Fibroblast of skin of scalp (primary cell): Measurements from ENCODE around the gene WNT5B.

Experiments used
- DNase-seq: peaks from one replicate; pipeline ENCODE4 v3.0.0-alpha.2; 2013

Gene WNT5B

GRCh38 chr12:1630133-1630826 lies 1.2 kb downstream of the WNT5B start:
- DNase-seq, result peak; percentile 55

GRCh38 chr12:1630827-1631591 lies 2.0 kb downstream of the WNT5B start:
- peak; percentile 74 for DNase-seq

GRCh38 chr12:1632702-1633101 lies 3.7 kb downstream of the WNT5B start:
- no peak for DNase-seq

GRCh38 chr12:1633459-1633858 lies 4.4 kb downstream of the WNT5B start:
- no peak for DNase-seq

GRCh38 chr12:1634149-1634548 lies 5.1 kb downstream of the WNT5B start:
- no peak for DNase-seq

GRCh38 chr12:1634590-1635191 lies 5.7 kb downstream of the WNT5B start:
- peak; percentile 78 for DNase-seq

- no peak for DNase-seq
Measured at GRCh38 chr12:1635301-1636095, 6.5 kb downstream of the WNT5B start.

- DNase-seq, result no peak
Measured at GRCh38 chr12:1638203-1638602, 9.2 kb downstream of the WNT5B start.

GRCh38 chr12:1639538-1639937 lies 10.5 kb downstream of the WNT5B start:
- no peak for DNase-seq

- no peak for DNase-seq
Measured at GRCh38 chr12:1640328-1641234, 11.6 kb downstream of the WNT5B start.

- DNase-seq, result no peak
Measured at GRCh38 chr12:1642513-1642912, 13.5 kb downstream of the WNT5B start.

- DNase-seq, result no peak
Measured at GRCh38 chr12:1643043-1643442, 14.0 kb downstream of the WNT5B start.

GRCh38 chr12:1643905-1644533 lies 15.0 kb downstream of the WNT5B start:
- no peak for DNase-seq

- peak; percentile 79 for DNase-seq
Measured at GRCh38 chr12:1644534-1645438, 15.8 kb downstream of the WNT5B start.

- DNase-seq, result no peak
Measured at GRCh38 chr12:1645819-1646218, 16.8 kb downstream of the WNT5B start.

- no peak for DNase-seq
Measured at GRCh38 chr12:1646569-1647284, 17.7 kb downstream of the WNT5B start.

- DNase-seq, result no peak
Measured at GRCh38 chr12:1647285-1647669, 18.2 kb downstream of the WNT5B start.

GRCh38 chr12:1650260-1650977 lies 21.4 kb downstream of the WNT5B start:
- DNase-seq, result peak; percentile 40

- DNase-seq, result no peak
Measured at GRCh38 chr12:1650978-1651361, 21.9 kb downstream of the WNT5B start.
